Measurements from ENCODE around the gene OR51V1.

GRCh38 chr11:5223686-5224085 lies 23.2 kb upstream of the OR51V1 start:
- TF ChIP-seq CTCF (conservative IDR thresholded peaks at IDR 0.05; ENCODE audit: low read length) (no peak), EZH2phosphoT487 (IDR thresholded peaks at IDR 0.05; ENCODE audit: borderline replicate concordance) (no peak)

Data from Loucy (cell line).